IPS-20b (cell line): ENCODE results near the gene SLC6A13.

Experiments
- H3K27ac ChIP-seq: one replicate; pipeline ENCODE4 v1.5.1; 2013; ENCODE audit warnings: low read length
- H3K27me3 ChIP-seq: 2 replicates; pipeline ENCODE4 v1.6.1; 2013; ENCODE audit warnings: mild to moderate bottlenecking, low read length, inconsistent platforms; ENCODE audit not compliant: insufficient read depth
- H3K36me3 ChIP-seq: 2 replicates; pipeline ENCODE4 v1.6.1; 2013; ENCODE audit warnings: low read depth, mild to moderate bottlenecking, inconsistent platforms, low read length, moderate library complexity; ENCODE audit not compliant: insufficient read depth
- H3K4me1 ChIP-seq: 2 replicates; pipeline ENCODE4 v1.6.1; 2013; ENCODE audit warnings: mild to moderate bottlenecking, control low read depth, inconsistent platforms, low read length, moderate library complexity; ENCODE audit not compliant: insufficient read depth
- H3K4me3 ChIP-seq: 2 replicates; pipeline ENCODE4 v1.5.1; 2013; ENCODE audit warnings: mild to moderate bottlenecking, low read length, inconsistent platforms
- H3K9ac ChIP-seq: 2 replicates; pipeline ENCODE4 v1.6.1; 2013; ENCODE audit warnings: low read depth, mild to moderate bottlenecking, inconsistent platforms, low read length, moderate library complexity
- H3K9me3 ChIP-seq: 2 replicates; pipeline ENCODE4 v1.6.1; 2013; ENCODE audit warnings: mild to moderate bottlenecking, low read depth, low read length, inconsistent platforms; ENCODE audit not compliant: insufficient read depth

SLC6A13 gene

GRCh38 chr12:211639-212414 is 50.8 kb downstream of the SLC6A13 start:
- peaks cover 95% of the 10 kb centered on the region for H3K27me3 ChIP-seq
- H3K36me3 ChIP-seq, result no peaks in the 10 kb centered on the region
- no peaks in the 10 kb centered on the region for H3K9me3 ChIP-seq
- H3K27ac ChIP-seq, result no peak overlapping the region
- H3K9ac ChIP-seq, result no peak overlapping the region
- peaks cover 11% of the 10 kb centered on the region for H3K4me1 ChIP-seq
- H3K4me3 ChIP-seq, result no peak overlapping the region

DNA sequence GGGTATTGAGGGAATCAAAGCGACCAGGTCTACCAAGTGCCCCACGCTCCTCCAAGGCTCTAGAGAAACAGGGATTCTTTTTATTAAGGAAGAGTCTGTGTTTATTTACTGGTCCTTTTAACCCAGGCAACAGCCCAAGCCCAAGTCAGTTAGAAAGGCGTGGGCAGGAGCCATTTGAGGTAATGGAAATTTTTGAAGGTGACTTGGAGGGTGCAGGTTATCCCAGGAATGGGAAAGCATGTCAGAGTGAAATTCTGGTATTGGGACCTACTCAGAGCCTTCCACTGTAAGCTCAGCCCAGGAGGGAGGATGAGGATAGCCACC is 51.5 kb downstream of the SLC6A13 start:
- Histone ChIP-seq H3K4me3 (no peak overlapping the region), H3K9ac (no peak overlapping the region), H3K27me3 (peaks cover 96% of the 10 kb centered on the region), H3K9me3 (no peaks in the 10 kb centered on the region), H3K27ac (no peak overlapping the region), H3K36me3 (no peaks in the 10 kb centered on the region), H3K4me1 (peaks cover 11% of the 10 kb centered on the region)

DNA sequence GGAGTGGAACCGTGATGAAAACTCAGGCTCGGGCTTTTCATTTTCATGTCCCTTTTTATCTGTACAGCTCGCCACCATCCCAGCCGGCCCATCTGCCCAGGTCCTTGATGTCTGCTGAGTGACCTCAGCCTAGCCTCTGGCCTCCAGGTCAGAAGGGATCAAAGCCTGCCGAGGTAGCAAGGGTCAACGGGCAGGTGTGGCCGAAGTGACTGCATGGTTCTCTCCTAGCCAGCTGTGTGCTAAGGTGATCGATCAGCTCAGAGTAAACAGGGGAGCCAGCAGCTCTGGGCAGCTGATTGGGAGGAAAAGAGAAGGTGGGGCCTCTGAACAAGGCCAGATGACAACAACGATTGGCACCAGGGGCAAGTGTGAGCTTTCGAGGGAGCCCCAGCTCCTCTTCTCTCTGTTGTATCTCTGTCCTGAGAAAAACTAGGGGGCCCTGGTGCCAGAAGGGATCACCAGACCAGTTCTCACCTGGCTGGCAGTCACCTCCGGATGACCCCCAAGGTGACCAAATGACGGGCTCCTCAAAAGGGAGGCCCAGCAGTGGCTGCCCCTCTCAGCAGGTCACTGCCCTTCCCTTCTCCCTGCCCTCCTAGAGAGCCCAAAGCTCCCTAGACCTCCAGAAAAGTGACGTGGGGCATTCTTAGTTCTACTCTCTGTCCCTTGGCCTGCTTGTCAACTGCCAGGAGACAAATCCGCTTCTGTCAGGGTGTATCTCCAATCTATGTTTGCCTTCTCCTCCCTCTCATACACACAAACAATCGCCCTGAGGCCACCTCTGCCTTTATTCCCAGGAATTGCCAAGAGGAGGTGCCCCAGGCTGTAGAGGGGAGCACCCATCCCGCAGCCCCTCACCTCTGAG is 52.1 kb downstream of the SLC6A13 start:
- H3K27ac ChIP-seq, result no peak overlapping the region
- H3K4me1 ChIP-seq, result peaks cover 11% of the 10 kb centered on the region
- peaks cover 100% of the 10 kb centered on the region for H3K27me3 ChIP-seq
- no peaks in the 10 kb centered on the region for H3K36me3 ChIP-seq
- no peaks in the 10 kb centered on the region for H3K9me3 ChIP-seq
- H3K9ac ChIP-seq, result no peak overlapping the region
- no peak overlapping the region for H3K4me3 ChIP-seq

GRCh38 chr12:209851-210250 is 52.8 kb downstream of the SLC6A13 start:
- peaks cover 100% of the 10 kb centered on the region for H3K27me3 ChIP-seq
- H3K9me3 ChIP-seq, result no peaks in the 10 kb centered on the region
- peaks cover 11% of the 10 kb centered on the region for H3K4me1 ChIP-seq
- H3K4me3 ChIP-seq, result no peak overlapping the region
- H3K36me3 ChIP-seq, result no peaks in the 10 kb centered on the region
- no peak overlapping the region for H3K27ac ChIP-seq
- no peak overlapping the region for H3K9ac ChIP-seq

DNA sequence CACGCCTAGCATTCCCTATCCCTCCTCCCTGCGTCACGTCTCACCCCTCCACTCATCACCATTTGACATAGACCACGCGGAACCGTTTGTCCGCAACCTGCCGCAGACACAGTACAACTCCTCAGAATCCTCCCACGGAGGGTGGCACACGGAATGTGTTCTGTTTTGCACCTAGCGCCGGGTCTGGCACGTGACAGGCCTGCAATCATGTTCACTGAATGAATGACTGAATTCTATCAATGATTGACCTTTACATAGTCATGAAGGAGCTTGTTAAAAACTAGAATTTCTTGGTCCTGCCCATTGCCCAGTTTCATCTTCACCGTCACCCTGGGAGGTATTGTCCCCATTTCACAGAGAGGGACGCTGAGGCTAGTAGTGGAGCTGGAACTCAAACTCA is 53.4 kb downstream of the SLC6A13 start:
- Histone ChIP-seq H3K4me1 (peaks cover 8% of the 10 kb centered on the region), H3K36me3 (no peaks in the 10 kb centered on the region), H3K4me3 (no peak overlapping the region), H3K27ac (no peak overlapping the region), H3K27me3 (peaks cover 100% of the 10 kb centered on the region), H3K9ac (no peak overlapping the region), H3K9me3 (no peaks in the 10 kb centered on the region)

DNA sequence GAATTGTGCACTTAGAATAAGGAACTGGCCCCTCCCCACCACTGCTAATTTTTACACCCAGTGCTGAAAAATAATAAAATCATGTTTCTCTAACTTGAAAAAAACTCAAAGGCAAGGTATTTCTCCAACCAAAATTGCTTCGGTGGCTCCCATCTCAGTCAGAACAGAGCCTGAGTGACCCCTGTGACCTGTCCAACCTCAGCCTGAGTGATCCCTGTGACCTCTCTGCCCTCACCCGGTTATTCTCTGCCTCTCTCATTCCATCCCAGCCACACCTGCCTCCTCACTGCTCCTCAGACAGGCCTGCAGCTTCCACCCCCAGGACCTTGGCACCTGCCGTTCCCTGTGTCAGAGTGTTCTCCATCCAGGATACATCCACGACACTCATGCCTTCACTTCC is 53.8 kb downstream of the SLC6A13 start:
- no peak overlapping the region for H3K27ac ChIP-seq
- no peaks in the 10 kb centered on the region for H3K36me3 ChIP-seq
- H3K9ac ChIP-seq, result no peak overlapping the region
- peaks cover 100% of the 10 kb centered on the region for H3K27me3 ChIP-seq
- H3K4me3 ChIP-seq, result no peak overlapping the region
- H3K4me1 ChIP-seq, result peaks cover 7% of the 10 kb centered on the region; the same call in 1 of the 2 replicates
- no peaks in the 10 kb centered on the region for H3K9me3 ChIP-seq

DNA sequence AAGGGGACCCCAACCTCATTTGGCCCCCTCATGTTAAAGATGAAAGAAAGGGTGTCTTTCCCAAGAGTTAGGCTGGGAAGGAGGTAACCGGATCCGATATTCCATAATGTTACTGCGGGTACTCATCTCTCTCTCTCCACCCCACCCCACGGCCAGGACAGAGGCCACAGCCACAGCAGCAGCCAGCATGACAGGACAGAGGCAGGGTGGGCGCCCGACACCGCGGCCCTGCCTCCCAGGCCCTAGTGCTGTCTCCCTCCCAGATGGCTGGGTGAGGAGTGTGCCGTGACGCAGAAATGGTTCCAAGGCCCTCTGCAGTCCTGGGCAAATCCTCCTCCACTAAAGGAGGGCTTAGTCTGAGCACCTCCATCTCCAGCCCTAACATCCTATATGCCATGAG is 54.8 kb downstream of the SLC6A13 start:
- H3K27ac ChIP-seq, result no peak overlapping the region
- H3K4me3 ChIP-seq, result no peak overlapping the region
- no peaks in the 10 kb centered on the region for H3K36me3 ChIP-seq
- peaks cover 100% of the 10 kb centered on the region for H3K27me3 ChIP-seq
- no peak overlapping the region for H3K9ac ChIP-seq
- H3K9me3 ChIP-seq, result no peaks in the 10 kb centered on the region
- H3K4me1 ChIP-seq, result peaks cover 4% of the 10 kb centered on the region; the same call in 1 of the 2 replicates

- Histone ChIP-seq H3K9ac (no peak overlapping the region), H3K27ac (no peak overlapping the region), H3K27me3 (peaks cover 100% of the 10 kb centered on the region), H3K4me3 (no peak overlapping the region), H3K9me3 (no peaks in the 10 kb centered on the region), H3K36me3 (no peaks in the 10 kb centered on the region), H3K4me1 (peaks cover 7% of the 10 kb centered on the region; the same call in 1 of the 2 replicates)
These were observed 55.7 kb downstream of the SLC6A13 start for GRCh38 chr12:206746-207440.

DNA sequence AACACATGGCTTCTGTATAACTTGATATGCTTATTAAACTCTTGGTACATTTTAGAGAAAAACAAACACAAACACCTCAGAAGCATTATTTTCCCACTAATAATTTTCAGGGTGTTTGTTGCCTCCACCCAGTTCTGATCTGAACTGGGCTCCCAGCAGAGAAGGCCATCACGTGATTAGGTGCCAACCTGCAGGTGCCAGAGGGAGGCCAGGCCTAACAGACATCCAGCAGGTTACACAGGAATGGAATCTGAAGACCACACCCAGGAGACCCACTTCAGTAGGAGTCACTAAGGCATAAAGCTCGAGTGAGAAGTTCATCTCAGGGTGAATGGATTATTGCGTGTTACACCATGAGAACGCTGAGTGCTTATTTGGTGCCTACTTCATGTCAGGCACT is 57.6 kb downstream of the SLC6A13 start:
- Histone ChIP-seq H3K9me3 (no peaks in the 10 kb centered on the region), H3K27me3 (peaks cover 98% of the 10 kb centered on the region), H3K4me1 (peaks cover 7% of the 10 kb centered on the region; the same call in 1 of the 2 replicates), H3K9ac (no peak overlapping the region), H3K4me3 (no peak overlapping the region), H3K36me3 (no peaks in the 10 kb centered on the region), H3K27ac (no peak overlapping the region)

- peaks cover 7% of the 10 kb centered on the region; the same call in 1 of the 2 replicates for H3K4me1 ChIP-seq
- no peaks in the 10 kb centered on the region for H3K36me3 ChIP-seq
- no peaks in the 10 kb centered on the region for H3K9me3 ChIP-seq
- peaks cover 90% of the 10 kb centered on the region for H3K27me3 ChIP-seq
- H3K4me3 ChIP-seq, result peak overlapping the region; percentile 71
- H3K9ac ChIP-seq, result no peak overlapping the region; the same call in 1 of the 2 replicates
- no peak overlapping the region for H3K27ac ChIP-seq
These were observed 58.4 kb downstream of the SLC6A13 start for GRCh38 chr12:204261-204678.

DNA sequence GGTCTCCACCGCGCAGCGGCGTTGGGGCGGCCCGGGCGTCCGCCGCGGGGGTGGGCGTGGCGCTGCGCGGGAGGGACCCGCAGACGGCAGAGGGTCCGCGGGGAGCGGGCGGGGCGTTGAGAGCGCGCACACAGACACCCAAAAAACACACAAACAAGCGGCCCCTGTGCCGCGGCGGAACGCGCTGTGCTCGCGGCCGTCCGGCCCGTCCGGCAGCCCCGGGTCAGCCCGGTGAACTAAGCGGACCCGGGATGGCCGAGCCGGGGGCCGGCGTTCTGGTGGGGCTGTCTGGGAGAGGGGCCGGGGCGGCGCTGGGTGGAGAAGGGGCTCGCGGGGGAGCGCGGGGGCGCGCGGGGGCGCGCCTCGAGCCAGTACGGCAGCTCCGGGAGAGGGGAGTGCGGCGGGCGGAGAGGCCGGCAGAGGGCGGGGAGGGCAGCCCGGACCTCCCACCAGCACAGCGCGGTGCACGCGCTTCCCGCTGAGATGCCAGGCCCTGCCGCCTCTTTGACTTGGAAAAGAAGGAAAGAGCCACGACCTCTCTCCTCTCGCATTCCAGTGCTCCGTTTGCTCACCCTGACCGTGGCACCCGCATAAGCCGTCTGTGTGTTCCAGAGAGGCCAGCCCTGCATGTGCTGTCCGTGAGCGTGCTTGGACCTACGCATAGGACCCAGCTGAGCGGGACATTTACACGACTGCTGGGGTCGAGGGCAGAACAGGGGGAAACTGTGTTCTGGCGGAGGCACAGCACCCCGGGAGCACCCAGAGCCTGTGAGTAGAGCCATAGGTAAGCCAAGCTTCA is 59.0 kb downstream of the SLC6A13 start:
- peak overlapping the region; percentile 71 for H3K4me3 ChIP-seq

More for the DNA sequence above, 59.0 kb downstream of the SLC6A13 start:
- peaks cover 84% of the 10 kb centered on the region for H3K27me3 ChIP-seq
- H3K4me1 ChIP-seq, result peaks cover 7% of the 10 kb centered on the region; the same call in 1 of the 2 replicates
- no peak overlapping the region for H3K27ac ChIP-seq
- H3K9me3 ChIP-seq, result no peaks in the 10 kb centered on the region
- no peak overlapping the region; the same call in 1 of the 2 replicates for H3K9ac ChIP-seq
- H3K36me3 ChIP-seq, result no peaks in the 10 kb centered on the region
